ENCODE results near the gene FBXO30.
A peak's percentile ranks its signal among the peaks of the same experiment; 100 is the strongest.

Gene FBXO30, protein sequence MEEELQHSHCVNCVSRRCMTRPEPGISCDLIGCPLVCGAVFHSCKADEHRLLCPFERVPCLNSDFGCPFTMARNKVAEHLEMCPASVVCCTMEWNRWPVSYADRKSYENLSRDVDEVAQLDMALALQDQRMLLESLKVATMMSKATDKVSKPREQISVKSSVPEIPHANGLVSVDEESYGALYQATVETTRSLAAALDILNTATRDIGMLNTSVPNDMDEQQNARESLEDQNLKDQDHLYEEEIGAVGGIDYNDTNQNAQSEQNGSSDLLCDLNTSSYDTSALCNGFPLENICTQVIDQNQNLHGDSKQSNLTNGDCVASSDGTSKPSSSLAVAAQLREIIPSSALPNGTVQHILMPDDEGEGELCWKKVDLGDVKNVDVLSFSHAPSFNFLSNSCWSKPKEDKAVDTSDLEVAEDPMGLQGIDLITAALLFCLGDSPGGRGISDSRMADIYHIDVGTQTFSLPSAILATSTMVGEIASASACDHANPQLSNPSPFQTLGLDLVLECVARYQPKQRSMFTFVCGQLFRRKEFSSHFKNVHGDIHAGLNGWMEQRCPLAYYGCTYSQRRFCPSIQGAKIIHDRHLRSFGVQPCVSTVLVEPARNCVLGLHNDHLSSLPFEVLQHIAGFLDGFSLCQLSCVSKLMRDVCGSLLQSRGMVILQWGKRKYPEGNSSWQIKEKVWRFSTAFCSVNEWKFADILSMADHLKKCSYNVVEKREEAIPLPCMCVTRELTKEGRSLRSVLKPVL

DNA sequence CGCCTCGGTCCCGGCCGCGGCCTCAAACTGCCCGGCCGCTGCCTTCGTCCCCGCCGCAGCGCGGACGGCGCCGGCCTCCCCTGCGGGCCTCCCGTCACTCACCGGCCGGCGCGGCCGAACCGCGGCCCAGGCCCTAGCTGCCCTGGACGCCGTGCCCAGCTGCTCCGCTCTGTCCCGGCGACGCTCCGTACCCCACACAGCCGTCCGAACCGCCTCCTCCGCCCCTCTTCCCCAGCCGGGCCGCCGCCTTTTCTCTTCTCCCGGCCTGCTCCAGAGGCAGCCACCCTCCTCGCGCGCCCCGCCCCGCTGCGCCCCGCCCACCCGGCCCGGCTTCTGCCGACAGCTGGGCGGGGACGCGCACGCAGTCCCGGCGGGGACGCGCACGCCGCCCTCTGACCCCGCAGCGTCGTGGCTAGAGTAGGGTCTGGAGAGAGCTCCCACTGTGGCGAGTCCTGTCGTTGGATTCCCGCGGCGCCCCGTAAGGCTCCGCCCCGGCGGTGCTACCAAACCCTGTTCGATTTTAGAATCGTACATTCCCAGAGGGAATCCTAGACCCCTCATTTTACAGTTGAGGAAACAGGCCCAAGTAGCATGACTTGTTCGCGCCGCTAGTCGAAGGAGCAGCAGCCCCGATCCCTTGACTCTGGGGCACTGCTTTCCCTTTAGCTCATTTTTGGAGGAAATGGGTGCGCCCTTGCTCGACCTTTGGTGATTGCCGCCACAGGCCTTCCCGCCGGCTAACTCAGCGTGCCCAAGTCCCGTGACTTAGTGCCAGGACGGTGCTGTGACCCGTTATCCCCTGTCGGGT is at the start of gene FBXO30:
Gene FBXO30, minus strand, starts transcription at position 295 of the 808 bp plus-strand sequence. CDS start 8,390 bp downstream, outside the sequence.
- peak; percentile 67 for DNase-seq (ENCODE audit: low spot score)

DNA sequence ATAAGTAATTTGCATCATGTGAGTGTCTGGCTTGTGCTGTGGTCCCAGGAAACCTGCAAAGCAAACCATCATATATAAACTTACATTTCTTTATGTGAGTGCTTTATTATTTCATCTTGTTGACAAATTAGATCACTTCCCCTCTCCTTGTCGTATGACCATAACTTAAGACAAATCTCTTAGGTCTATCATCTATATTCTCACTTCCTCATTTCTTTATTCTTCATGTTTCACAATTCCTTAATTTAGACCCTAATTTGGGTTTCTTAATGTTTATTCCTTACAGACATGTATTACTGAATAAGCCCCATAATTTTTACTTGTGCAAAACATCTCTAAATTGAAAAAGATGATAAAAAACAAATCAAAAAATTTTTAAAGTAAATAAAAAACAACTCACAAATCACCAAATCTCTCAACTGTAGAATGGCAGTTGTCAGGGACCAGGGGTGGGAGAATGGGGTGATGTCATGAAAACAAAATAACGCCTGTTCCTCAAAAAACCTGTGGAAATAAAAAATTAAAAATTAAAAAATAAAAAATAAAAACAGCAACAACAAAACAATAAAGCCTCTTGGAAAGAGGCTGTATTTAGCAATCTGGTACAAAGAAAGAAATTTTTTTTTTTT is 49.5 kb upstream of the FBXO30 start:
- no peak for DNase-seq (ENCODE audit: low spot score)

DNA sequence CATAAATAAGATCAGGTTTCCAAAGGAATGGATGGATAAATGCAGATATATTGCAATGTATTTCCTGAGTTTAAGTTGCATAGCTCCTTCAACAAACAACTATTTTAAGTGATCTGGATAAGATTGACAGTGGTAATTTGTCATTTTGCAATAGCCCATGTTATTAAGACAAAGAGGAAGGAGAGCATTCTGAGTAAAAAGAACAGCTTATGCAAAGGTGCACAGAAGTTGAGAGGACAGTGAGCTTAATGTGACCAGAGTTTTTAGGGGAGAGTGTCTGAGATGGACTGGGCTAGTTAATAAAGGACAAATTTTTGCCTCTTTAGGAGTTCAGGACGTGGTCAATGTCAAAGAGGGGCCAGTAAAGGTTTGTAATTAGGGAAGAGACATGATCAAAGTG is 48.8 kb upstream of the FBXO30 start:
- no peak for DNase-seq (ENCODE audit: low spot score)

DNA sequence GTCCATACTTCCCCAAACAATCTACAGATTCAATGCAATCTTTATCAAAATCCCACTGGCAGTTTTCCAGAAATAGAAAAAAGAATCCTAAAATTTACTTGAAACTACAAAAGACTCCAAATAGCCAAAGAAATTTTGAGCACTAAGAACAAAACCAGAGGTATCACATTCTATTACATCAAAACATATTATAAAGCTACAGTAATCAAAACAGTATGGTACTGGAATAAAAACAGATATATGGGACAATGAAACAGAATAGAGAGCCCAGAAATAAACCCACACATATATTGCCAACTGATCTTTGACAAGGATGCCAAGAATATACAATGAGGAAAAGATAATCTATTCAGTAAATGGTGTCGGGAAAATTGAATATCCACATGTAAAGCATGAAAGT is 46.0 kb upstream of the FBXO30 start:
- no peak for DNase-seq (ENCODE audit: low spot score)

DNA sequence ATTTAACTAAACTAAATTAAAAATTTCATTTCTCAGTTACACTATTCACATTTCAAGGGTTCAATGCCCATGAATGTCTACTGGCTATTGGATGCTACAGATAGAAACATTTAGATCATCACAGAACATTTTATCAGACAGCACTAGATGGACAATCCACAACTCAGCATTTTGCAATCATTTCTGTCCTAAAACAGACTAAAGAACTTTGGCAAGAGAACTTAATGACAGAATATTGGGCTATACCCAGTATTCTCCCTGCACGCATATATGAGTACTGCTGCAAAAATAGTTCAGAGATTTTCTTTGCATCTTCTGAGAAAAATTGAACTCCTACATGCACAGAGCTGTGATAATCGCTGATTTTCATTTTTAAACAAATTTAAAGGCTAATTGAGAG is 36.1 kb upstream of the FBXO30 start:
- DNase-seq (ENCODE audit: low spot score) = no peak

DNA sequence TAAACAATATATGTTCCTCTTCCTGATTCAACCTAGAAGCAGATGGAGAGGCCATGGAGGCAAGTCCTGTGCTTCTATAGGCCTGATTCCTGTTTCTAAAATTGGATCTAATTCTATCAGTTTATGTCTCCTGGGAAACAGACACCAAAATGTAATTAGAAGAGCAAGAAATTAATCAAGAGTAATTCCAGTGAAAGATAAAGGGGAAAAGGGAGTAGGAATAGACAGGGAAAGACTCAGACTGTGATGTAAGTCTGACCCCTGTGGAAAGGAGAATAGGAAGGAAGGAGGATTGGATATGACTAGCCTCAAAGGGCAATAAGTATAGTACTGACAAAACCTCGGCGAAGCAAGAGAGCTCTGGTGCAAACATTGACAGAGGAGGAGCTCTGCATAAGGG is 33.9 kb upstream of the FBXO30 start:
- no peak for DNase-seq (ENCODE audit: low spot score)

DNA sequence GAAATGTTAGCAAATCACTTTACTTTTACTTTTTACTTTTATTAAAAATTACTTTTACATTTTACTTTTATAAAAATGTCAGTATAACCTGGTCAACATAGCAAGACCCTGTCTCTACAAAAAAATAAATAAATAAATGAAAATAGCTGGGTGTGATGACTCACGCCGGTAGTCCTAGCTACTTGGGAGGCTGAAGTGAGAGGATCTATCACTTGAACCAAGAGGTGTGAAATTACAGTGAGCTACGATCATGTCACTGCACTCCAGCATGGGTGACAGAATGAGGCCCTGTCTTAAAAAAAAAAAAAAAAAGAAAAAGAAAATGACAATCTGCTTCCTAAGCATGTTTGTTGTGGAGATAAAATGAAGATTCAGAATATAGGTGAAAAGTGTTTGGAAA is 31.0 kb upstream of the FBXO30 start:
- no peak for DNase-seq (ENCODE audit: low spot score)

DNA sequence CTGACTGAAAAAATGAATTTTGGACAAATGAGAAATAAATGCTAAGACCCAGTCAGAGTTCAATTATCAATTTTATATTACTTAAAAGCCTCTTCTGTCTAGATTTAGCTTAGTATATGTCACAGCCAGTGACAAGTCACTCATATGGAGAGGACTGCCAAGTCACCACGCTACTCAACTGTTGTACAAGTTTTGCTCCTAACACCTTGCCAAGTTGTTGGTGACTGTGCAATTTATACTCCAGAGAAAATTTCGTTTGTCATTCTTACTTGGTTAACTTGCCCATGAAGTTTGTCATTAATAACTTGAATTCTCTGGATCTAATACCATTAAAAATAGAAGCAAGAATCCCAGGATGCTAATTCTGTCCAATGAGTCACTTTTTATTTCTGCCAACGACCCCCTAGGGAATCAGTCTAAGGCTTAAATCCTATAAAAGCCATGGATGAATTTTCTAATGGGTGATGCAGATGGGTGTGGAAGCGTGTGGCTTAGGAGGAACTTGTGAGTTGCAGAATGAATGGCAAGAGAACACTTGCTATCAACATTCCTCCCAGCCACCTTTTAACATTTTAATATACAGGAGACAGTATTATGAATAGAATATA is 30.4 kb upstream of the FBXO30 start:
- DNase-seq (ENCODE audit: low spot score) = no peak

DNA sequence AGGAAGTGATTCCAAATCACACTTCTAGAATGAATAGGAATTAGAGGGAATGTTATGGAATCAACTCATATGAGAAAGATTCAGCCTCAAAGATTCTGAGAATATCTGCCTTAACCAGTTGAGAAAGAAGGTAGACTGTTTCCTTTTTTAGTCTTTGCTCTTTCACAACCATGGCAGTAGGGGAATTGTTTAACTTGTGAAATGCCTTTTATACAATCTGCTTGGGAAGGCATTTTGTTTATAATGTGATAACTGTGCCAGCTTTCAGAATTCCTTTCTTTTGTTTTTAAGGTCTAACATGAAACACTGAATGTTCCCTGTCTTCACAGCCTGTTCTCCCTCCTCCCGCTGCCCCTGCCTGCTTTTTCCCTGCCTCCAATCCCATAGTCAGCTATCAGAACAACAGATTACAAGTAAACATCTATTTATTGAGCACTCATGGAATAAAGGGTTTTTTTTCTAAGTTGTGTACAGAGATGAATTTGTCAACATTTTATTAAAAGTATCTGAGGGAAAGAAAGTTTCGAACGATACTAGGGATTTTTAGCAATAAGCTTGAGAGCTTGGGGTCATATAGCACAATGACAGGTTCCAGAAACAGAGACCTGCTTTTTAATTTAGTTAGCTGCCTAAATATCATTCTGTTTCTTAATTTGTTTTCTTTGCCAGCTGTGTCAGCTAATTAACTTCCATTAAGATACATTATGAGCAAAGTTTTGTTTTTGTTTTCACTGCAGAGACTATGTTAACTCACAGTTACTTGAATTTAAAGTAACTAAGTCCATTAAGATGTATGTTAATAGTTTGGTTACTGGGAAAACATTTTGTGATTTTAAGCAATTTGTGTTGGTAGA is 28.3 kb upstream of the FBXO30 start:
- DNase-seq (ENCODE audit: low spot score) = no peak

DNA sequence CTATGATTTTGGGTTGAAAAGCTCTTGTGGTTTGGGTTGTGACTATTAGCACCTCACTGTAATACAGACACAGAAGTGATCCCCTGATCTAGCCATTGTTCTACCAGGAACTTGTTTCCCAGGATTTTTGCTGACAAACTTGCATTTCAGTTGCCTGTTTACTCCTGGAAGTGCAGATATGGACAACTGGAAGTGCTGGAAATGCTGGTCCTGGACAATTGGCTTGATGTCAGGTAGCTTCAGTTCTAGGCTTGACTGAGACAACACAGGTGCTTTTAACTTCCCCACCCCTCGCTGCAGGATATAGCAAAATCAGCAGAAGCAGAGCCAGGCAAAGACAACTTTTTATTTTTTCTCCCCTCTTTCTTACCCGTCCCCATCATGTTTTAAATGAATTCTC is 27.1 kb upstream of the FBXO30 start:
- no peak for DNase-seq (ENCODE audit: low spot score)

DNA sequence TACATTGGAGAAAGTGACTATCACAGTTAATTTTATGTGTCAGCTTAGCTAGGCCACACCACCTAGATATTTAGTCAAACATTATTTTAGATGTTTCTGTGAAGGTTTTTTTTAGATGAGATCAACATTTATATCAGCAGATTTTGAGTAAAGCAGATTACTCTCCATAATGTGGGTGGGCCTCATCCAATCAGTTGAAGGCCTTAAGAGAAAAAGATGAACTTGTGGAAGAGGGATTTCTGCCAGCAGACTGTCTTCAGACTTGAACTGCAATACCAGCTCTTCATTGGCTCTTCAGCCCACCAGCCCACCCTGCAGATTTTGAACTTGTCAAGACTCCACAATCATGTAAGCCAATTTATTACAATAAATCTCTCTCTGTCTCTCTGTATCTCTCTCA is 25.1 kb upstream of the FBXO30 start:
- no peak for DNase-seq (ENCODE audit: low spot score)

DNA sequence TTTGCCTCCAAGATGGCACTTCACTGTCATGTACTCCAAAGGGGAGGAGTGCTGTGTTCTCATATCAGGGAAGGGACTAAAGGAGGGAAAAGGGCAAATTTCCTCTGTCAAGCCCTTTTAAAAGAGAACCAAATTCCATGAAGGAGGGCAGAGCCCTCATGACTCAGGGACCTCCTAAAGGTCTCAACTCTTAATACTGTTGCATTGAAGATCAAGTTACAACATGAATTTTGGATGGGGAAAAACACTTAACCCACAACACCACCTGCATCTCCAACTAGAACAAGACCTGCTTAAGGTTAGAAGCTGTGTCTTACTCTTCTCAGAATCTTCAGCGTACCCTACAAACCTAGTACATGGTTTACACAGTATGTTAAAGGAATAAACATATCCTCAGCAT is 23.7 kb upstream of the FBXO30 start:
- DNase-seq (ENCODE audit: low spot score) = no peak

DNA sequence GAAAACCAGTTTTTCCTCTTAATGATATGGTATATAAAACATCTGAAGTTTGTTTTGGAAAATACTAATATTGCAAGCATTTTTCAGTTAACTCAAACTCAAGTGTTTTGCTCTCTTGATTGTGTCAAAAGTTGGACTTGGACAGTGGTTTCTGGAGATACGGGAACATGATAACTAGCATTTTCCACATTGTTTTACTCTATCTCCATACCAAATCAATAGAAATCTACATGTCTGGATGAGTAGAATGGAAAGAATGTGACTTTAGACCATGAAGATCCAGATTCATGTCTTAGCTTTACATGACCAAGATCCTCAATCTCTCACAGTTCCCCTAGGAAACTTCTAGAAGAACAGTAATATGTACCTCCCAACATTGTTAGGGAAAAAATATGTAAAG is 22.2 kb upstream of the FBXO30 start:
- DNase-seq (ENCODE audit: low spot score) = no peak

DNA sequence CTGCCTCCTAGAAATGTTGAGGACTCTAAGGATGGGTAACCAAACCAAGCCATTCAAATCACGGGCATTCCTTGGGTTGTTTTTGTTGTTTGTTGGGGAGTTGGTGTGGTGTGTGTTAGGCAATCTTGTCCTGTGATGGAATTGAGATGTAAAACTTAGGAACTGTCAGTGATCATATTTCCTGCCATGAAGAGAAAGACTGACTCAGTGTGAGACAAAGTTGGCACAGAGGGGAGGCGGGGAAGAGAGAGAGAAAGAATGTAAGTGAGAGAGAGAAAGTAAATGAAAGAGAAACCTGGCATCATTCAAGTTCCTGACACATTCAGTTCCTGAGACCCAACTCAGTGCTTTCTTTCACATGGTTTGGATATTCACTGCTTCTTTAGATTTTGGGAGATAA is 21.6 kb upstream of the FBXO30 start:
- no peak for DNase-seq (ENCODE audit: low spot score)

DNA sequence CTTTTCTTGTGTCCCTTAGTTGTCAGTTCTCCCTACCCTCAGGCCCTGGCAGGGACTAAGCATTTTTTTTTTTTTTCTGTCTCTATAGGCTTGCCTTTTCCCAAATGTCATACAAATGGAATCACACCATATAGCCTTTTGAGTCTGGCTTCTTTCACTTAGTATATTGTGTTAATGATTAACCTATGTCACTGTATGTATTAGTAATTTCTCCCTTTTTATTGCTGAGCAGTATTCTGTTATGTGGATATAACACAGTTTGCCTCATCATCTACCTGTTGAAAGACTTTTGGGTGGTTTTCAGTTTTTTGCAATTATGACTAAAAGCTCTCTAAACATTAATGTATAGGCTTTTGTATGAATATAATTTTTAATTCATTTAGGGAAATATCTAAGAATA is 16.0 kb upstream of the FBXO30 start:
- DNase-seq (ENCODE audit: low spot score) = no peak

DNA sequence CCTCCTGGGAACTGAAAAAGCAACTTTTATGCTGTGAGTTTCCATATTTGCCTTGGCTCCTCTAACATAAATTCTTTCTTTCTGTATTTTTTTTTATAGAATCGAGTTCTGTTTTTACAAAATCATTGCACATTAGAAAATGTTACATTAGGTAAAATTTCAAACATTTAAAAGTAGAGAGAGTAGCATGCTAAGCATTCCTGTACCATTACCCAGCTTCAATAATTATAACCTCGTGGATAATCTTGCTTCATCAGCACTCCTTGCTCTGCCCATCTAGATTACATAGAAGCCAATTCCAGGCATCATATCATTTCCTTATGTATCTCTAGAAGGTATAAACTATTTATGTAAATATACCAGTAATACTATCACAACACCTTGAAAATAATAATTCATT is 15.4 kb upstream of the FBXO30 start:
- no peak for DNase-seq (ENCODE audit: low spot score)

DNA sequence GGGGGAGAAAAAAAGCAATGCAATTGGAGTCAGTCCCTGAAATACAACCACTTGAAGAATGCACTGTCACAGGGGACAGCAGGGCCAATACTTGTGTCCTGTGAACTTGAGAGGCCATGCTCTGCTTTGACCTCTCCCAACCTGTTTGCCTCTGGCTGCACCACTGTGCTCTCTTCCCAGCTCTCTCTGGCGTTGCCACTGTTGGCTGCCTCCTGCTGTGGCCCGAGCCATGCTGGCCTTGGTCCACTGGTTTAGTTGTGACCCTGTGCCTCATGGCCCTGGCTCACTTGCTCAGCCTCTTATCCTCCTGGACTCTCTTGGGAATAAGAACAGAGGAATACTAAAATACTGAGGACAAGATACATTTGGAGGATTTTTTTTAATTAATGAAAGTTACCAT is 14.5 kb upstream of the FBXO30 start:
- no peak for DNase-seq (ENCODE audit: low spot score)

DNA sequence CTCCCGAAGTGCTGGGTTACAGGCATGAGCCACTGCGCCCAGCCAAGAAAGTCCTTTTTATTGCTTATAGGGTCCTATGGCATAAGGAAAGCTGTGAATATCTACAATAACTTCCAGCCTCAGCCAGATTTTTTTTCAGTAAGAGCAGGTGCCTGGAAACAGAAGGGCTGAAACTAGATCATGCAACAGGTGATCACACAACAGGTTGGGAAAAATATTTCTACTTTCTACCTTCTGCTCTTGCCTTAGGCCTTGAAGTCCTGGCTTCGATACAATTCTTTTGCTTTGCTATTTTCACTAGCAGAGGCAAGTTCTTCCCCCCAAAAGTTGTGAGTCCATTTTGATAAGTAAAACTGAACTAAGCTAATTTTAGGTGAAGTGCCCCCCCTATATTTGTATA is 9.7 kb upstream of the FBXO30 start:
- no peak for DNase-seq (ENCODE audit: low spot score)

DNA sequence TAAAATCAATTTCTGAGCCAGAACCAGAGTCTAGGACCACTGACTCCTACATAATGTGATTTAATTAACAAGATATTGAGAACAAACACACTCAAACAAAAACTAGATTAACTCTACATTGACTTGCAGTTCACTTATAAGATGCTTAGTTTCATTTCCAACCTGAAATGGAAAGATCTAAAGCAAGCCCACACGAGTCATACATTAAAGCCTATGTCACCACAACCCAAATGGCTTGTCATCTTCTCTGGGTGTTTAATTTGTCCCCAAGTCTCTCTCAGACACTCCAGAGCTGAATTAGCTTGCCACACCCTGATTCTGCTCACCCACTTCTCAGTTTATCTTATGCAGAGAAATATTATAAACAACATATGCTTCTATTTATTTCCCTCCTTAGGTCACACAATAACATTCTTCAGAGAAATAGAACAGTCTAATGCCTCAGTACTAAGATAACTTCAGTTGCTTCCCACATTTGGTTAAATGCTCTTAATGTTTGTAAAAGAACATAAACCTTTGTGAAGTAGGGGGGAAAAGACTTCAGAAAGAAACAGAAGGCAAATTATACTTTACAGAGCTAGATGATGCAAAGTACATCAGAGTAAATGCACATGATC is 8.8 kb upstream of the FBXO30 start:
- DNase-seq (ENCODE audit: low spot score) = no peak

DNA sequence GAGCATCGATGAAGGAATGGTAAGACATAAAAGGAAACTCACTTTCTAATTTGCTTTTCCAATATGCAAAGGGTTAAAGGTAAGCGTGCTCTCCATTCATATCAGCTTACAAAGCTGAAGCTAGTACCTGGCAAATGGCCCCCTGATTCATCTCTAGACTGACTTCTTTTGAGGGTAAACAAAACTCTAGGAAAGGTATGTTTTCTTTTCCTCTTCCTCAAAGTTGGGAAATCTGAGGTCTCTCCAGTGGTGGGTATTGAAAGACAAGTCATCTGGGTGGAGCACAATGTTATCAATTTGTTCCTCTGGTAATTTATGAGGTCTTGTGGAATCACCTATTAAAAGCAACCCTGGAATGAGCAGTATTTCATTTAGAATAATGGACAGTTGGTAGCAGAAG is 7.9 kb upstream of the FBXO30 start:
- no peak for DNase-seq (ENCODE audit: low spot score)

DNA sequence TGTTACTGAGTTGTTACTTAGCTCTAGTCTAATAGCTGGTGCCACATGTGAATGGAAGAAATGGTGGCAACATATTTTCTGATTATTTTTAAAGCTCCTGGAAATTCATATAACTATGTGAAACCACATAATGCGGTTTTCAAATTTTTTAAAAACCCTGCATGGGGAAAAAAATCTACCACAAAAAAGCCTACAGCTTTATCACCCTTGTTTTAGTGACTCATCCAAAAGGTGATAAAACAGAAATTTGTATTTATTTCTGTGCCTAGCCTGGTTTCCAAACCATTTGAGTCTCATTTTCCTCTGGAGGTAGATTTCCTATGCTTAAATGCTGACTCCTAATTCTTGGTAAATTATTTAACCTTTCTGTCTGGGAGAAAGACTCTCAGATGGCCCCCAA is 5.4 kb upstream of the FBXO30 start:
- no peak for DNase-seq (ENCODE audit: low spot score)
